ENCODE measurements around the gene MINDY1. TPM values are rescaled to one million over a fixed set of nuclear protein-coding genes. Genes with fewer than 3 reads are reported as not detected.
A peak's percentile ranks its signal among the peaks of the same experiment; 100 is the strongest.

The MINDY1 gene
- total RNA-seq, 2 experiments from 2014 or later, result 10.4 TPM

DNA sequence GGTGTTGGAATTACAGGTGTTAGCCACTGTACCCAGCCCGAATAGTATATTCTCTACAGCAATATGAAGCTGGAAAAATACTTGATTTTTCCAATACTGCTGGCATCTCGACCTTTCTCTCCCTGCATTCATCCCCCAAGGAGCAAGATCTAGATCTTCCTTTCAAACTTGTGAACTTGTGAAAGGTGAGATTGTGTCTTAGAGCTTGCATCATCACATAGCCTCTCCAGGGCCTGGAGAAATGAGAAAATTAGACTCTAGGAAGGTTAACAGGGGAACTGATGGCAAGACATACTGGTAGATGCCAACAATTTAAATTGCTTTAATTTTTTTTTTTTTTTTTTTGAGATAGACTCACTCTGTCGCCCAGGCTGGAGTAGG, 3.6 kb upstream of the MINDY1 start:
- Mint-ChIP-seq H3K27ac (no peak overlapping the region), H3K4me3 (no peak overlapping the region), H3K27me3 (no peaks in the 10 kb centered on the region), H3K36me3 (ENCODE audit: low read depth) (peaks cover 3% of the 10 kb centered on the region), H3K4me1 (ENCODE audit: low read depth) (peaks cover 62% of the 10 kb centered on the region), H3K9me3 (no peaks in the 10 kb centered on the region)
- POLR2A ChIA-PET, result interaction anchor here (1.6 kb wide), 1 partner anchor 11 kb away, joined by 3 read pairs; no protein-coding TSS in a partner anchor
- intact Hi-C loops (cut with micrococcal nuclease), result no loop called here
- no peak for TF ChIP-seq CTCF (IDR thresholded peaks at IDR 0.05)
- ATAC-seq, result no peak
- CTCF ChIA-PET, result interaction anchor here (0.6 to 3.9 kb wide), 4 partner anchors 14 to 271 kb away, joined by 3 to 18 read pairs (median 8); partner anchors contain the start of gene C1orf56
- no peak for DNase-seq

DNA sequence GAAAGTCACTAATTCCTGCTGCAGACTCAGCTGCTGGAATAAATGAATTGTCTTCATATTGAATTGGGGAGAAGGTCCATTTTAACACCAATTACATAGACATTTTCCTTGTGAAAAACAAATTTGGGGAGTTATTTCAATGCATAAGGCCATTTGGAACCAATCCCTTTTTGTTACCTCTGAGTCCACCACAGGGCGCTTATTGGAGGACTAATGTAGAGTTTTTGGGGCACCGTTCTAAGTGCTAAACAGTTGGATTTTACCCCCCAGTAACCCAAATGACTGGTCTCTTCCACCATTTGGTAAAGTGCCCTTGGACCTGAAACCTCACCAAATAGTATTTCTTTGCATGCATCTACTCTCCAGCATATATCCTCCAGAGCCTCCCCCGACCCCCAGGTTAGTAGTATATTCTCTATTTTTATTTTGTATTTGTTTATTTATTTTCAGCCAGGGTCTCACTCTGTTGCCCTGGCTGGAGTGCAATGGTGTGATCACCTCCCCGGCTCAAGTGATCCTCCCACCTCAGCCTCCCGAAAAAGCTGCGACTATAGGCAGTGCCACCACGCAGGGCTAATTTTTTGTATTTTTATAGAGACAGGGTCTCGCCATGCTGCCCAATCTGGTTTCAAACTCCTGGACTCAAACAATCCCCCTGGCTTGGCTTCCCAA, 3.1 kb upstream of the MINDY1 start:
- peaks cover 64% of the 10 kb centered on the region for H3K4me1 Mint-ChIP-seq (ENCODE audit: low read depth)
- ChIA-PET CTCF (interaction anchor here (2.9 to 3.9 kb wide), 2 partner anchors 14 to 15 kb away, joined by 14 to 18 read pairs; no protein-coding TSS in a partner anchor), POLR2A (no interaction called here)
- peak overlapping the region; percentile 98 for H3K4me3 Mint-ChIP-seq
- ATAC-seq (no peak), DNase-seq (no peak)
- peaks cover 3% of the 10 kb centered on the region for H3K36me3 Mint-ChIP-seq (ENCODE audit: low read depth)
- no peaks in the 10 kb centered on the region for H3K9me3 Mint-ChIP-seq
- no peak for TF ChIP-seq CTCF (IDR thresholded peaks at IDR 0.05)
- H3K27ac Mint-ChIP-seq, result peak overlapping the region; percentile 98
- intact Hi-C loops (cut with micrococcal nuclease), result loop anchor here (5.0 kb wide), 1 partner anchor 147 kb away; the partner anchor contains the start of gene TNFAIP8L2
- no peaks in the 10 kb centered on the region for H3K27me3 Mint-ChIP-seq

- intact Hi-C loops (cut with micrococcal nuclease), result loop anchor here (5.0 kb wide), 1 partner anchor 148 kb away; the partner anchor contains the start of gene TNFAIP8L2
- Mint-ChIP-seq H3K27ac (peak overlapping the region; percentile 98), H3K36me3 (ENCODE audit: low read depth) (peaks cover 3% of the 10 kb centered on the region), H3K27me3 (no peaks in the 10 kb centered on the region), H3K4me3 (peak overlapping the region; percentile 98), H3K9me3 (no peaks in the 10 kb centered on the region), H3K4me1 (ENCODE audit: low read depth) (peaks cover 69% of the 10 kb centered on the region)
- CTCF ChIA-PET, result interaction anchor here (2.9 to 3.9 kb wide), 2 partner anchors 14 to 15 kb away, joined by 14 to 18 read pairs; no protein-coding TSS in a partner anchor
- TF ChIP-seq CTCF (IDR thresholded peaks at IDR 0.05), result no peak
- ATAC-seq (no peak), DNase-seq (no peak)
- POLR2A ChIA-PET, result no interaction called here
Observed at GRCh38 chr1:151009206-151009587, 2.5 kb upstream of the MINDY1 start.

DNA sequence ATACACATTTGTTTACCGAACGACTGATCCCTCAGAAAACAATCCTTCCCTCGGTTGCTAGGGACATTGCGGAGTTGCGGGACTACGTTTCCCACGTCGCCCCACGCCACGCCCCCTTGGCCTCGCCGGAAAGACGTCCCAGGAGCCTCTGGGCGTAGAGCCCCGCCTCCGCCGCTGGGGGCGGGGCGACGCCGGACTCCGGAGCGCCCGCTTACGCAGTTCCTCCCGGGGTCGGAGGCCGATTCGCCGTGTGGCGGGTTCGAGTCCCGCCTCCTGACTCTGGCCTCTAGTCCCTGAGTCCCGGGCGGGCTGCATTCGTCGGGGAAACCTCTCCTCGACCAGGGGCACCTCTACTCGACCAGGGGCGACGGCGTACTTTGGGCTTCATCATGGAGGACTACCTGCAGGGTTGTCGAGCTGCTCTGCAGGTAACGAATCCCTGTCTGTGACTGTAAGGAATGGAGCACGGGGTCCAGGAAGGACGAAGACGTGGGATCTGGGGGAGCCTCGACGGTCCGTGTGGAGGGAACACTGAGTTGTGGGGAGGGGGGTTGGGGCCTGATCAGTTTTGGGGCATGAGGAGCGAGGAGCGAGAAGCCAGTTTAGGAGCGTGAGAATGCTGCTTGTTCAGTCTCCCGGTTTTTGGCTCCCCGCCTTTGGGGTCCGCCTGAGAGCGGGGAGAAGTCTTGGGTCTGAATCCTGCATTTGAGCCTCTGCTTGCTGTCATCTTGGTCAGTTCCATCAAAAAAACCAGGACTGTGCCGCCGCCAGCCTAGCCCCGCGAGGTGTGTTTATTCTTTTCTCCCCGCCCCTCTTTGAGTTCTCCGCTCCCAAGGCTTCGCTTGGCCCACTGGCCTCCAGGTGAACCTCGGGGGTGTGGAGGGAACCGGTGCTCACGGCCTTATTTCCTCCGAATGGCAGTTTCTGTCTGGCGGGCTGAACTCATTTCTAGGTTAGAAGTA, 1.8 kb upstream of the MINDY1 start, which contains the start of gene PRUNE1:
Gene PRUNE1 (plus strand): TSS at position 206 of the 962 bp plus-strand sequence. CDS start 184 bp downstream, at position 390.
- no peak for TF ChIP-seq CTCF (IDR thresholded peaks at IDR 0.05)
- H3K9me3 Mint-ChIP-seq, result no peaks in the 10 kb centered on the region
- DNase-seq, result peak; percentile 98
- peak; percentile 90 for ATAC-seq
- peak within 1 kb of the TSS; percentile 98 for H3K27ac Mint-ChIP-seq
- intact Hi-C loops (cut with micrococcal nuclease), result loop anchor here (5.0 kb wide), 1 partner anchor 149 kb away; the partner anchor contains the start of gene TNFAIP8L2
- H3K4me3 Mint-ChIP-seq, result peak within 1 kb of the TSS; percentile 98
- no peaks in the 10 kb centered on the region for H3K27me3 Mint-ChIP-seq
- H3K36me3 Mint-ChIP-seq (ENCODE audit: low read depth), result peaks cover 3% of the 10 kb centered on the region
- CTCF ChIA-PET, result interaction anchor here (2.9 to 3.9 kb wide), 2 partner anchors 13 to 16 kb away, joined by 14 to 18 read pairs; no protein-coding TSS in a partner anchor
- POLR2A ChIA-PET, result interaction anchor here (0.6 to 0.9 kb wide), 2 partner anchors 12 to 149 kb away, joined by 3 to 4 read pairs; no protein-coding TSS in a partner anchor
- peaks cover 73% of the 10 kb centered on the region for H3K4me1 Mint-ChIP-seq (ENCODE audit: low read depth)

Data from activated CD8-positive, alpha-beta T cell treated with anti-CD3 and anti-CD28 coated beads for 36 hours (primary cell).